ENCODE results near the gene WDR45B.

WDR45B gene

DNA sequence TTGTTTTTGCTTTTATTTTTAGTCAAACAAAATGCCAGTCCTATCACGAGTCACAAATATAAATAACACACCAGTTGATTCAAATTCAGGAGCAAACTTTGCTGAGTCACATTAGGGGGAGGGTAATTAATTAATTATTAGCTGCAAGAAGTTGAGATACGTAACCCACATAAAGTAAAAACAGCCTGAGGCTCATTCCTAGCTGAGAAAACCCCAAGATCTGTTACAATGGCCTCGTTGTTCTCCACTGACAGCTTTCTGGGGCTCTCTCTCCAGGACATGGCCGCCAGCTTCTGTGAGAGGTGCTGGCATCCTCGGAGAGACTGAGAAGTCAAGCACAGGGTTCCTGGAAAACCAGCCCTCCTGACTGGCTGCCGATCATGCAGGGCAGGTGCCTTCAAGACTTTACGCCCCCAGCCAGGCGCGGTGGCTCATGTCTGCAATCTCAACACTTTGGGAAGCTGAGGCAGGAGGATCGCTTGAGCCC lies 39.2 kb upstream of the WDR45B start:
- no peaks in the 10 kb centered on the region for H3K4me1 ChIP-seq (ENCODE audit: control insufficient read depth, insufficient read depth, low read length)
- no peaks in the 10 kb centered on the region for H3K9me3 ChIP-seq (replicated peaks; ENCODE audit: low read length)
- H3K9ac ChIP-seq (ENCODE audit: low read depth, low read length): no peak overlapping the region
- no peaks in the 10 kb centered on the region for H3K27me3 ChIP-seq (ENCODE audit: control insufficient read depth, insufficient read depth, low read length)
- H3K4me2 ChIP-seq (ENCODE audit: low read length): no peak overlapping the region
- H3K36me3 ChIP-seq (ENCODE audit: insufficient read depth, low read length): no peaks in the 10 kb centered on the region
- H3K4me3 ChIP-seq (ENCODE audit: low read length): no peak overlapping the region

DNA sequence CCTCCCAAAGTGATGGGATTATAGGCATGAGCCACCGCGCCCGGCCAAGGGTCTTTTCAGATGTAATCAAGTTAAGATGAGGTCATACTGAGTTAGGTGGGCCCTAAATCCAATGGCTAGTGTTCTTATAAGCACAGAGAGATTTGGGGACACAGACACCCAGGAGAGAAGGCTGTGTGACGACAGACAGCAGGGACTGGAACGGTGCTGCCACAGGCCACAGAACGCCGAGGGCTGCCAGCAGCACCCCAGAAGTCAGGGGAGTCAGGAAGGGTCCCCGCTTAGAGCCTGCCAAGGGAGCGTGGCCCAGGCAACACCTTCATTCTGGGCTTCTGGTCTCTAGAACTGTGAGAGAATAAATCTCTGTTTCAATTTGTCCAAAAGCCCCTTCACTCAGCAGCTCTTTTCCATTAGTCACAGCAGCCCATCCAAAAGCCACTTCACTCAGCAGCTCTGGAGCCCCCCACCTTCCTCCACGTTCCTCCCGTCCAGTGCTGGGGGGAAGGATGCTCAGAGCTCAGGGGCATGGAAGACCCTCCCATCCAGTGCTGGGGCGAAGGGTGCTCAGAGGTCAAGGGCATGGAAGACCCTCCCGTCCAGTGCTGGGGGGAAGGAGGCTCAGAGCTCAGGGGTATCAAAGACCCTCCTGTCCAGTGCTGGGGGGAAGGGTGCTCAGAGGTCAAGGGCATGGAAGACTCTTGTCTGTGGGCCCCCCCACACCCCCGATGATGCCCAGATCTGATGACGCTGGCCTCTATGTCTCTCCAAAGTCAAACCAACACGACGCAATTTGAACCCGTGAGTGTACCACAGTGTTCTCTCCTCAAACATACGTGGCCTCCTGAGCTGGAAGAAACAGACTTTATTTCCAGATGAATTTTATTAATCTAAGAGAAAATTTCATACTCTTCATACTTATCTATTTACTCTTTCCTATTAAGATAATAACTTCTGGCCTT lies 38.4 kb upstream of the WDR45B start:
- Histone ChIP-seq H3K9me3 (replicated peaks; ENCODE audit: low read length) (no peaks in the 10 kb centered on the region), H3K4me2 (ENCODE audit: low read length) (no peak overlapping the region), H3K27me3 (ENCODE audit: control insufficient read depth, insufficient read depth, low read length) (no peaks in the 10 kb centered on the region), H3K36me3 (ENCODE audit: insufficient read depth, low read length) (no peaks in the 10 kb centered on the region), H3K4me1 (ENCODE audit: control insufficient read depth, insufficient read depth, low read length) (no peaks in the 10 kb centered on the region), H3K4me3 (ENCODE audit: low read length) (no peak overlapping the region), H3K9ac (ENCODE audit: low read depth, low read length) (no peak overlapping the region)

- Histone ChIP-seq H3K4me2 (ENCODE audit: low read length) (no peak overlapping the region), H3K4me1 (ENCODE audit: control insufficient read depth, insufficient read depth, low read length) (no peaks in the 10 kb centered on the region), H3K27me3 (ENCODE audit: control insufficient read depth, insufficient read depth, low read length) (no peaks in the 10 kb centered on the region), H3K9me3 (replicated peaks; ENCODE audit: low read length) (no peaks in the 10 kb centered on the region), H3K4me3 (ENCODE audit: low read length) (no peak overlapping the region), H3K36me3 (ENCODE audit: insufficient read depth, low read length) (no peaks in the 10 kb centered on the region), H3K9ac (ENCODE audit: low read depth, low read length) (no peak overlapping the region)
Measured at GRCh38 chr17:82685291-82685690, 37.0 kb upstream of the WDR45B start.

- no peak overlapping the region for H3K4me2 ChIP-seq (ENCODE audit: low read length)
- H3K4me3 ChIP-seq (ENCODE audit: low read length): no peak overlapping the region
- H3K4me1 ChIP-seq (ENCODE audit: control insufficient read depth, insufficient read depth, low read length): no peaks in the 10 kb centered on the region
- H3K36me3 ChIP-seq (ENCODE audit: insufficient read depth, low read length): no peaks in the 10 kb centered on the region
- no peak overlapping the region for H3K9ac ChIP-seq (ENCODE audit: low read depth, low read length)
- no peaks in the 10 kb centered on the region for H3K9me3 ChIP-seq (replicated peaks; ENCODE audit: low read length)
- H3K27me3 ChIP-seq (ENCODE audit: control insufficient read depth, insufficient read depth, low read length): no peaks in the 10 kb centered on the region
Measured at GRCh38 chr17:82684228-82684841, 36.1 kb upstream of the WDR45B start.

GRCh38 chr17:82683534-82683933 lies 35.3 kb upstream of the WDR45B start:
- Histone ChIP-seq H3K9ac (ENCODE audit: low read depth, low read length) (no peak overlapping the region), H3K4me1 (ENCODE audit: control insufficient read depth, insufficient read depth, low read length) (peaks cover 2% of the 10 kb centered on the region), H3K9me3 (replicated peaks; ENCODE audit: low read length) (no peaks in the 10 kb centered on the region), H3K4me2 (ENCODE audit: low read length) (no peak overlapping the region), H3K27me3 (ENCODE audit: control insufficient read depth, insufficient read depth, low read length) (no peaks in the 10 kb centered on the region), H3K4me3 (ENCODE audit: low read length) (no peak overlapping the region), H3K36me3 (ENCODE audit: insufficient read depth, low read length) (no peaks in the 10 kb centered on the region)

GRCh38 chr17:82681547-82681946 lies 33.3 kb upstream of the WDR45B start:
- no peak overlapping the region for H3K4me3 ChIP-seq (ENCODE audit: low read length)
- no peaks in the 10 kb centered on the region for H3K27me3 ChIP-seq (ENCODE audit: control insufficient read depth, insufficient read depth, low read length)
- H3K4me1 ChIP-seq (ENCODE audit: control insufficient read depth, insufficient read depth, low read length): peaks cover 9% of the 10 kb centered on the region
- no peaks in the 10 kb centered on the region for H3K36me3 ChIP-seq (ENCODE audit: insufficient read depth, low read length)
- H3K9ac ChIP-seq (ENCODE audit: low read depth, low read length): no peak overlapping the region
- no peaks in the 10 kb centered on the region for H3K9me3 ChIP-seq (replicated peaks; ENCODE audit: low read length)
- H3K4me2 ChIP-seq (ENCODE audit: low read length): no peak overlapping the region

GRCh38 chr17:82679586-82680465 lies 31.6 kb upstream of the WDR45B start:
- no peaks in the 10 kb centered on the region for H3K36me3 ChIP-seq (ENCODE audit: insufficient read depth, low read length)
- no peak overlapping the region for H3K9ac ChIP-seq (ENCODE audit: low read depth, low read length)
- H3K4me2 ChIP-seq (ENCODE audit: low read length): no peak overlapping the region
- H3K27me3 ChIP-seq (ENCODE audit: control insufficient read depth, insufficient read depth, low read length): no peaks in the 10 kb centered on the region
- H3K4me1 ChIP-seq (ENCODE audit: control insufficient read depth, insufficient read depth, low read length): peaks cover 9% of the 10 kb centered on the region
- H3K4me3 ChIP-seq (ENCODE audit: low read length): no peak overlapping the region
- no peaks in the 10 kb centered on the region for H3K9me3 ChIP-seq (replicated peaks; ENCODE audit: low read length)

DNA sequence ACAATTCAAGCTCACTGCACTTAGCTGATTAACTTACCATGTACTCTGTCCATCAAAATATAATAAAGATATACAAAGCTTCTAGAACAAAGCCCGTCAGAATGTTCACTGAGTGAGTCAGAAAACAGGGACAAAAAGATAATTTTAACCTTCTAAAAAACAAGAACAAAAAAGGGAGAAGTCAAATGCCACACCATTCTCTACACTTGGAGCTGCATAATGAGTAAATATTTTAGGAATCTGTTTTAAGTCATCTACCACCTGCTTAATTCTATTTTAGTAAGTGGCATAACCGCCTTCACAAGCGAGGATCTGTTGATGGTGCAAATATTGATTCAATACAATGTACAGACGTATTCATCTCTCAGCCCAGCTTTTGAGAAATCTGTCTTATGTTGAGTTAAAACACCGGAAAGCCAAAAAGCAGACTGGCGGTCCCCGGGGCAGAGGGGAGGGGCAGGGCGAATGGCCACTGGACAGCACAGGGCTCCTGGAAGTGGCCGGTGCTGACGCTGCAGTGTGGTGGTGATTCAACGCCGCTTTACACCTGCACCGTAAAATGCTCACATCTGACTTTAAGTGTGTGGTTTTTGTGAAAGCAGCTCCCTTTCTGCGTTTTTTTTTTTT lies 30.1 kb upstream of the WDR45B start:
- H3K9ac ChIP-seq (ENCODE audit: low read depth, low read length): no peak overlapping the region
- peak overlapping the region; percentile 33 for H3K4me3 ChIP-seq (ENCODE audit: low read length)

DNA sequence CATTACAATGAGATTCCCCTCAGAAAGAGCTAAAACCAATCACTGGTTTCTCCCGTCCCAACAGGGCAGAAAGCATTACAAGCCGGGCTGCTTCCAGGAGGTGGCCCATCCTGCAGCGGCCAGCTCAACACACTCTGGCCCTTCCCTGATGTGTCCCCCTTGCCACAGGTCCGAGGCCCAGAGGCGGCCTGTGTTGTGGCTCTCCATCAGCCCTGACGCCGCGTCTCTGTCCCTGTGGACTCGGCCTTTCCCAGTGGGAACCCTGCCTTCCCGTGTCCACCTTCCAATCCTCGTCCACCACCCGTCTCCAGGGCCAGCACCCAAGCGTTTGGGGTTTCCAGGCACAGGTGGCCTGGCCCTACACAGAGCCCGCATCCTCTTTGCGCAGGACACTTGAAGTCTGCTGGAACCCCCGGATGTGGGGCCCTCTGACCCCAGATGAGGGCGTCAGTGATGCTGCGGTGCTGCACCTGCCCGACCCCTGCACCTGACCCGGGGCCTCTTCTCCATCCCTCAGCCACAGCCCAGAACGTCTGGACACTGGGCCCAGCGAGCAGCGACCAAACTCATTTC lies 29.2 kb upstream of the WDR45B start:
- Histone ChIP-seq H3K4me1 (ENCODE audit: control insufficient read depth, insufficient read depth, low read length) (peaks cover 9% of the 10 kb centered on the region), H3K9ac (ENCODE audit: low read depth, low read length) (no peak overlapping the region), H3K9me3 (replicated peaks; ENCODE audit: low read length) (no peaks in the 10 kb centered on the region), H3K36me3 (ENCODE audit: insufficient read depth, low read length) (no peaks in the 10 kb centered on the region), H3K4me3 (ENCODE audit: low read length) (no peak overlapping the region), H3K27me3 (ENCODE audit: control insufficient read depth, insufficient read depth, low read length) (no peaks in the 10 kb centered on the region), H3K4me2 (ENCODE audit: low read length) (no peak overlapping the region)

More for the DNA sequence above, 30.1 kb upstream of the WDR45B start:
- H3K4me1 ChIP-seq (ENCODE audit: control insufficient read depth, insufficient read depth, low read length): peaks cover 9% of the 10 kb centered on the region
- no peaks in the 10 kb centered on the region for H3K27me3 ChIP-seq (ENCODE audit: control insufficient read depth, insufficient read depth, low read length)
- H3K4me2 ChIP-seq (ENCODE audit: low read length): peak overlapping the region; percentile 37
- no peaks in the 10 kb centered on the region for H3K9me3 ChIP-seq (replicated peaks; ENCODE audit: low read length)
- H3K36me3 ChIP-seq (ENCODE audit: insufficient read depth, low read length): no peaks in the 10 kb centered on the region

- no peaks in the 10 kb centered on the region for H3K9me3 ChIP-seq (replicated peaks; ENCODE audit: low read length)
- no peak overlapping the region for H3K4me3 ChIP-seq (ENCODE audit: low read length)
- no peak overlapping the region for H3K4me2 ChIP-seq (ENCODE audit: low read length)
- H3K4me1 ChIP-seq (ENCODE audit: control insufficient read depth, insufficient read depth, low read length): peaks cover 9% of the 10 kb centered on the region
- no peaks in the 10 kb centered on the region for H3K27me3 ChIP-seq (ENCODE audit: control insufficient read depth, insufficient read depth, low read length)
- no peaks in the 10 kb centered on the region for H3K36me3 ChIP-seq (ENCODE audit: insufficient read depth, low read length)
- no peak overlapping the region for H3K9ac ChIP-seq (ENCODE audit: low read depth, low read length)
Measured at GRCh38 chr17:82675476-82676245, 27.4 kb upstream of the WDR45B start.
